ENCODE results near the gene MYOM3.

Gene MYOM3

DNA sequence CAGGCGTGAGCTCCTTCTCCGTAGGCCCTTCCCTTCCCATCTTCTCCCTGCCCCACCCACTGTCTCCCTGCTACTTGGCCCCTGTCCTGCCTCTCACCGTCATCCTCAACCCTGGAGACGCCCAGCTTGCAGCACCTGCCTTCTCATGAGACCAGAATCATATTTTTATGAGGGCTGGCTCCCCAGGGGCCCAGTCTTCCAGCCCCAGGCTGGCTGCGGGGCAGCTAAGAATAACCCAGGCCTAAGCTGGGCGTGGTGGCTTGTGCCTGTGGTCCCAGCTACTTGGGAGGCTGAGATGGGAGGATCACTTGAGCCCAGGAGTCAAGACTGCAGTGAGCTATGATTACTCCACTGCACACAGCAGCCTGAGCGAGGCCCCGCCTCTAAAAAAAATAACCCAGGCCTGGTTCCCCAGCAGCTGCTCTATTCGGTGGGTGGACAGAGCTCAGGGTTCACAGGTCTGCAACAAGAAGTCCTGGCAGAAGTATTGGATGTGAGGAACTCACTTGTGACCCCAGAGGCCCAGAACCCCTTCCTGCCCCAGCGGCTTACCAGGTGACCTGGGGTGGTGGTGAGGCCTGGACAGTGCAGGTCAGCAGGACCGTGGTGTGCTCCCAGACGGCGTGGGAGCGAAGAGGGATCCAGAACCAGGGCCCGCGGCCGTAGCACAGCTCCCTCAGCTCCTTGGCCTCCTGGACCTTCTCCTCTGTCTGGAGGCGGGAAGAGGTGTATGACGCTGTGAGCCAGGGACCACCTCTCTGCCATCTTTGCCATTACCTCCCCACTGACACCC, 6.4 kb downstream of the MYOM3 start:
- Histone ChIP-seq H3K4me3 (ENCODE audit: low read length) (no peak overlapping the region), H3K9ac (ENCODE audit: low read length) (no peak overlapping the region), H3K27ac (ENCODE audit: low read depth, low read length) (no peak overlapping the region), H3K27me3 (ENCODE audit: control insufficient read depth, insufficient read depth, low read length) (no peaks in the 10 kb centered on the region), H3K36me3 (ENCODE audit: control insufficient read depth, insufficient read depth, low read length) (no peaks in the 10 kb centered on the region), H3K4me1 (ENCODE audit: control insufficient read depth, insufficient read depth, low read length) (no peaks in the 10 kb centered on the region)

GRCh38 chr1:24104854-24105253, 7.1 kb downstream of the MYOM3 start:
- Histone ChIP-seq H3K9ac (ENCODE audit: low read length) (no peak overlapping the region), H3K4me3 (ENCODE audit: low read length) (no peak overlapping the region), H3K27ac (ENCODE audit: low read depth, low read length) (no peak overlapping the region), H3K36me3 (ENCODE audit: control insufficient read depth, insufficient read depth, low read length) (no peaks in the 10 kb centered on the region), H3K4me1 (ENCODE audit: control insufficient read depth, insufficient read depth, low read length) (no peaks in the 10 kb centered on the region), H3K27me3 (ENCODE audit: control insufficient read depth, insufficient read depth, low read length) (no peaks in the 10 kb centered on the region)

DNA sequence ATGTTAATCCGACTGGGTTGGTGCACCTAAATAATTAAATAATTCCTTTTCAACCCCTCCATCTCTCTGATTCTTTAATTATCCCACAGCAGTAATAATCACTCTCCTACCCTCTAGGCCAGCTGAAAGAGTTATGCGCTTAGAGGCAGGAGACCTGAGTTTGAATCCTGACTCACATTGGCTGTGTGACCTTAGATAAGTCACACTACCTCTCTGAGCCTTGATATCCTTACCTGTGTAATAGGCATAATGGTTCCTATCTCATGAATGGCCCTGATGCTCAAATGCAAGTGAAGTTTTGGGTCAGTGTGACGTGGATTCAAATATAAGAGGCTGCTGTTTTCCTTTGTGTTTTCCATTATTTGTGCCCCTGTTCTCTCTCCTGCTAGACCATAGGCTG, 8.1 kb downstream of the MYOM3 start:
- H3K36me3 ChIP-seq (ENCODE audit: control insufficient read depth, insufficient read depth, low read length): no peaks in the 10 kb centered on the region
- H3K27ac ChIP-seq (ENCODE audit: low read depth, low read length): no peak overlapping the region
- no peaks in the 10 kb centered on the region for H3K4me1 ChIP-seq (ENCODE audit: control insufficient read depth, insufficient read depth, low read length)
- H3K4me3 ChIP-seq (ENCODE audit: low read length): no peak overlapping the region
- H3K27me3 ChIP-seq (ENCODE audit: control insufficient read depth, insufficient read depth, low read length): no peaks in the 10 kb centered on the region
- no peak overlapping the region for H3K9ac ChIP-seq (ENCODE audit: low read length)

GRCh38 chr1:24103408-24103807, 8.5 kb downstream of the MYOM3 start:
- Histone ChIP-seq H3K36me3 (ENCODE audit: control insufficient read depth, insufficient read depth, low read length) (no peaks in the 10 kb centered on the region), H3K4me3 (ENCODE audit: low read length) (no peak overlapping the region), H3K27me3 (ENCODE audit: control insufficient read depth, insufficient read depth, low read length) (no peaks in the 10 kb centered on the region), H3K27ac (ENCODE audit: low read depth, low read length) (no peak overlapping the region), H3K4me1 (ENCODE audit: control insufficient read depth, insufficient read depth, low read length) (no peaks in the 10 kb centered on the region), H3K9ac (ENCODE audit: low read length) (no peak overlapping the region)

GRCh38 chr1:24102961-24103360, 9.0 kb downstream of the MYOM3 start:
- no peaks in the 10 kb centered on the region for H3K36me3 ChIP-seq (ENCODE audit: control insufficient read depth, insufficient read depth, low read length)
- no peak overlapping the region for H3K4me3 ChIP-seq (ENCODE audit: low read length)
- no peak overlapping the region for H3K9ac ChIP-seq (ENCODE audit: low read length)
- H3K27ac ChIP-seq (ENCODE audit: low read depth, low read length): no peak overlapping the region
- no peaks in the 10 kb centered on the region for H3K4me1 ChIP-seq (ENCODE audit: control insufficient read depth, insufficient read depth, low read length)
- no peaks in the 10 kb centered on the region for H3K27me3 ChIP-seq (ENCODE audit: control insufficient read depth, insufficient read depth, low read length)

- Histone ChIP-seq H3K4me1 (ENCODE audit: control insufficient read depth, insufficient read depth, low read length) (no peaks in the 10 kb centered on the region), H3K27me3 (ENCODE audit: control insufficient read depth, insufficient read depth, low read length) (no peaks in the 10 kb centered on the region), H3K4me3 (ENCODE audit: low read length) (no peak overlapping the region), H3K36me3 (ENCODE audit: control insufficient read depth, insufficient read depth, low read length) (no peaks in the 10 kb centered on the region), H3K9ac (ENCODE audit: low read length) (no peak overlapping the region), H3K27ac (ENCODE audit: low read depth, low read length) (no peak overlapping the region)
Measured at GRCh38 chr1:24101796-24102586, 9.9 kb downstream of the MYOM3 start.

DNA sequence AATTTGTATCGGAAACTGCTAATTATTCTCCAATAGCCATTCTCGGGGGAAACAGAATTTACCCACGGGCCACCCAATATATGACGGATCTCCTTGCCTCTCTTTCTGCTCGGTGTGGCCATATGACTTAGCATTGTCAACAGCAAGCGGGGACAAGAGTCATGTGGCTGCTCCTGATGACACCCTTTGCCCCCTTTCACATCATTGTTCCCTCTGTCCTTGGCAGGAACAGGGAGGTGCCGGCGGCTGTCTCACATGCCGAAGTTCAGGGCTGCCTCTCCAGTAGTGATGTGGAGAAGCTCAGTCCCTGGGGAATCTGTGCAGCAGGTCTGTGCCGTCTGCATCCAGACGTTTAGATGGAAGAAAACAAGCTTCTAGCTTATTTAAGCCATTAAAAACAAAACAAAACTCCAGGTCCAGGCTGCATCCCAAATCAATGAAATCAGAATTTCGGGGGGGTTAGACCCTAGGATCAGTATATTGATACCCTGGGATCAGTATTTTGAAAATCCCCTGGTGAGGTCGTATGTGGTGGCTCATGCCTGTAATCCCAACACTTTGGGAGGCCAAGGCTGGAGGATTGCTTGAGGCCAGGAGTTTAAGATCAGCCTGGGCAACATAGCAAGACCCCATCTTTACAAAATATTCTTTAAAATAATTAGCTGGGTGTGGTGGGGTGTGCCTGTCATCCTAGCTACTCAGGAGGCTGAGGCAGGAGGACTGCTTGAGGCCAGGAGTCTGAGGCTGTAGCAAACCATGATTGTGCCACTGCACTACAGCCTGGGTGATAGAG, 10.8 kb downstream of the MYOM3 start:
- H3K9ac ChIP-seq (ENCODE audit: low read length): no peak overlapping the region
- H3K4me1 ChIP-seq (ENCODE audit: control insufficient read depth, insufficient read depth, low read length): no peaks in the 10 kb centered on the region
- H3K27ac ChIP-seq (ENCODE audit: low read depth, low read length): no peak overlapping the region
- no peaks in the 10 kb centered on the region for H3K27me3 ChIP-seq (ENCODE audit: control insufficient read depth, insufficient read depth, low read length)
- H3K36me3 ChIP-seq (ENCODE audit: control insufficient read depth, insufficient read depth, low read length): no peaks in the 10 kb centered on the region
- H3K4me3 ChIP-seq (ENCODE audit: low read length): no peak overlapping the region

GRCh38 chr1:24098943-24099638, 12.8 kb downstream of the MYOM3 start:
- no peaks in the 10 kb centered on the region for H3K36me3 ChIP-seq (ENCODE audit: control insufficient read depth, insufficient read depth, low read length)
- no peaks in the 10 kb centered on the region for H3K27me3 ChIP-seq (ENCODE audit: control insufficient read depth, insufficient read depth, low read length)
- no peaks in the 10 kb centered on the region for H3K4me1 ChIP-seq (ENCODE audit: control insufficient read depth, insufficient read depth, low read length)
- H3K9ac ChIP-seq (ENCODE audit: low read length): no peak overlapping the region
- no peak overlapping the region for H3K4me3 ChIP-seq (ENCODE audit: low read length)
- no peak overlapping the region for H3K27ac ChIP-seq (ENCODE audit: low read depth, low read length)

DNA sequence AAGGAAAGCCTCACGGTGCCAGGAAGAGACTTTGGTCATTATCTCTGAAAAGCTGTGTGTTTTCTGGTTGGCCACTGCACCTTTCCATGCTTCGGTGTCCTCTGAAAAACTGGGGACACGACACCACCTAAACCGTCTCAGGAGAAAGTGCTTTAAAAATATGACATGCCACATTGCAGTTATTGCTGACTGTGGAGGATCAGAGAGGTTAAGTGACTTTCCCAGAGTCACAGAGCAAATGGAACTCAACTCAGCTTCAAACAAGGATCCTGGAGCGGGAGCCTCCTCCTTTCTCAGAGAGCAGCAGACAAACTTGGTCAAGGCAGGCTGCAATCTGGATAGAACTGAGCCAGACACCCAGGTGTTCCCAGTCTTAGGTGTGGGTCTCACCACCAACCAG, 13.8 kb downstream of the MYOM3 start:
- H3K27ac ChIP-seq (ENCODE audit: low read depth, low read length): no peak overlapping the region
- H3K36me3 ChIP-seq (ENCODE audit: control insufficient read depth, insufficient read depth, low read length): no peaks in the 10 kb centered on the region
- no peak overlapping the region for H3K4me3 ChIP-seq (ENCODE audit: low read length)
- no peaks in the 10 kb centered on the region for H3K27me3 ChIP-seq (ENCODE audit: control insufficient read depth, insufficient read depth, low read length)
- H3K4me1 ChIP-seq (ENCODE audit: control insufficient read depth, insufficient read depth, low read length): no peaks in the 10 kb centered on the region
- no peak overlapping the region for H3K9ac ChIP-seq (ENCODE audit: low read length)

DNA sequence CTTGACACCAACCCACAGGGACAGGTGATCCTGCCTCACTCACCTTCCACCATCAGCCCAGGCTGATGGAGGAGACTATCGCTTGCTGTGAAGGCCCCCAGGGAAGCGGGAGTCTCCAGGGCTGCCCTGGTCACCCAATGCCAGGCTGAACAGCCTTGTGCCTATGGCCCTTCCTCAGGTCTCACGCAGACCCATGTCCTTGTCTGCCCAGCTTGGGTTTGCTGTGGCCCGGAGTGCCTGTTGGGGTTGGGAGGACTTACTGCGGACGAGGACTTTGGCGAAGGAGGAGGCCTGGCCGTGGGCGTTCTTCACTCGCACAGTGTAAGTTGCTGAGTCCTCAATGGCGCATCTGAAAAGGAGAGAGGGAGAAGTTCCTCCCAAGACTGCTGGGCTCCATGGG, 14.3 kb downstream of the MYOM3 start:
- Histone ChIP-seq H3K27ac (ENCODE audit: low read depth, low read length) (no peak overlapping the region), H3K36me3 (ENCODE audit: control insufficient read depth, insufficient read depth, low read length) (no peaks in the 10 kb centered on the region)

GRCh38 chr1:24096739-24097103, 15.2 kb downstream of the MYOM3 start:
- H3K4me1 ChIP-seq (ENCODE audit: control insufficient read depth, insufficient read depth, low read length): no peaks in the 10 kb centered on the region
- no peak overlapping the region for H3K9ac ChIP-seq (ENCODE audit: low read length)
- H3K36me3 ChIP-seq (ENCODE audit: control insufficient read depth, insufficient read depth, low read length): no peaks in the 10 kb centered on the region
- no peak overlapping the region for H3K4me3 ChIP-seq (ENCODE audit: low read length)
- H3K27me3 ChIP-seq (ENCODE audit: control insufficient read depth, insufficient read depth, low read length): no peaks in the 10 kb centered on the region
- no peak overlapping the region for H3K27ac ChIP-seq (ENCODE audit: low read depth, low read length)

More for the DNA sequence above, 14.3 kb downstream of the MYOM3 start:
- Histone ChIP-seq H3K4me3 (ENCODE audit: low read length) (no peak overlapping the region), H3K9ac (ENCODE audit: low read length) (no peak overlapping the region), H3K4me1 (ENCODE audit: control insufficient read depth, insufficient read depth, low read length) (no peaks in the 10 kb centered on the region), H3K27me3 (ENCODE audit: control insufficient read depth, insufficient read depth, low read length) (no peaks in the 10 kb centered on the region)

Measured in rectal smooth muscle tissue (tissue), 1 donor.